Measurements from ENCODE around the gene PLEKHG1.

- TF ChIP-seq CTCF (IDR thresholded peaks at IDR 0.05), result no peak
- no peak for TF ChIP-seq POLR2A (IDR thresholded peaks at IDR 0.05)
These were observed 270 bp downstream of the PLEKHG1 start for GRCh38 chr6:150600010-150600300.
